A549 (cell line): ENCODE results near the gene GCAT. TPM values are rescaled to one million over a fixed set of nuclear protein-coding genes. Genes with fewer than 3 reads are reported as not detected.

Experiments
- ATAC-seq, 2 experiments: fragments of 200-7000 bp in 1 of 2; fragments of >200 bp in 1 of 2; cut with Nextera tagmentation in 1 of 2; cut with Tn5 transposase in 1 of 2; 3 replicates each; pipeline versions ENCODE4 v1.8.0 to v1.9.1; 2018 to 2020; ENCODE audit warnings: mild to moderate bottlenecking in 1 of 2, moderate library complexity in 1 of 2
- CTCF ChIA-PET: fragments of 300-600 bp; sonication (Branson Sonifier 250); formaldehyde crosslinking; extraction: SDS; loops from one replicate; lab custom pipeline; 2021; ENCODE audit warnings: antibody characterized with exemption, inconsistent platforms; lab: Yijun Ruan, JAX
- POLR2A ChIA-PET: fragments of 350-600 bp; formaldehyde crosslinking; extraction: SDS; loops from one replicate; lab custom pipeline; 2021; ENCODE audit warnings: antibody characterized with exemption, inconsistent platforms; lab: Yijun Ruan, JAX
- DNase-seq, 2 experiments: peaks; one replicate each; pipeline versions ENCODE4 v3.0.0 to v3.0.0-alpha.2; 2011 to 2016; ENCODE audit warnings: low read depth in 1 of 2, low spot score in 1 of 2
- FAIRE-seq: peaks from 2 replicates; lab custom pipeline; 2011; peaks lifted over from hg19 to GRCh38; lab: Jason Lieb, UNC
- H3K27ac ChIP-seq, 2 experiments: fragments of >200 bp; sonication (Bioruptor Twin); formaldehyde crosslinking; 3 replicates each; pipeline ENCODE4 v1.5.1; 2016 to 2017
- H3K4me1 ChIP-seq: fragments of >200 bp; sonication (Bioruptor Twin); formaldehyde crosslinking; 3 replicates; pipeline ENCODE4 v1.6.1; 2016
- H3K4me2 ChIP-seq: fragments of >200 bp; sonication (Bioruptor Twin); formaldehyde crosslinking; 3 replicates; pipeline ENCODE4 v1.6.1; 2016
- H3K4me3 ChIP-seq: fragments of >200 bp; sonication (Bioruptor Twin); formaldehyde crosslinking; 3 replicates; pipeline ENCODE4 v1.5.1; 2016
- H3K9me3 ChIP-seq: fragments of >200 bp; sonication (Bioruptor Twin); formaldehyde crosslinking; 3 replicates; pipeline ENCODE4 v1.6.1; 2016
- FOXS1 ChIP-seq: fragments of 250-450 bp; sonication (Bioruptor Pico); IDR thresholded peaks from 2 replicates; pipeline ENCODE4 v1.5.0; 2020; ENCODE audit warnings: mild to moderate bottlenecking, moderate library complexity
- MAFK ChIP-seq: fragments of 450-650 bp; IDR thresholded peaks from 2 replicates; pipeline ENCODE4 v1.6.1; 2014; ENCODE audit not compliant: partially characterized antibody
- NPAS2 ChIP-seq: fragments of 250-450 bp; sonication (Bioruptor Pico); IDR thresholded peaks from 2 replicates; pipeline ENCODE4 v1.8.0; 2022; ENCODE audit warnings: mild to moderate bottlenecking, moderate library complexity, borderline replicate concordance
- WGBS: methylation state at CpG from one replicate; pipeline ENCODE4 v1.1.6; 2017; ENCODE audit errors: missing lambda C conversion rate; 5-methylcytosine and 5-hydroxymethylcytosine counted together
- polyA plus RNA-seq, 4 experiments: library from polyadenylated mRNA; depleted of rRNA in 3 of 4; stranded (reverse); fragments of >200 nt; fragmentation: RNase III in 1 of 4; extraction: RNeasy Plus Mini Kit Qiagen cat#74134 plus additional on column Dnase treatment in 1 of 4; gene quantifications; 2 replicates in 3 of 4; 3 replicates in 1 of 4; pipeline ENCODE4 v1.2.3, GENCODE V29; 2011 to 2017
- small RNA-seq, 6 experiments: library from RNA; depleted of rRNA; stranded (forward); fragments of <200 nt; gene quantifications; one replicate each; pipeline ENCODE3, GENCODE V24; 2012

Gene GCAT
- polyA plus RNA-seq, 2 of the 4 experiments (the other 2 are of a cell fraction), result 1.2 to 2.1 TPM

- no peaks in the 10 kb centered on the region for H3K9me3 ChIP-seq
- H3K27ac ChIP-seq, result no peak overlapping the region
- ATAC-seq (no peak), FAIRE-seq (no peak), DNase-seq (no peak)
- H3K4me2 ChIP-seq, result no peak overlapping the region
- no peak overlapping the region for H3K4me3 ChIP-seq
- ChIA-PET POLR2A (no interaction called here), CTCF (interaction anchor here (0.6 to 9.1 kb wide), 3 partner anchors 40 to 78 kb away, joined by 4 to 112 read pairs (median 13); partner anchors contain the start of gene MICALL1)
- H3K4me1 ChIP-seq, result no peaks in the 10 kb centered on the region
- TF ChIP-seq NPAS2 (no peak), FOXS1 (CRISPR knock-in tag) (no peak), MAFK (no peak)
- 89% methylated on average over 6 of the region's 6 CpGs for WGBS
These were observed 57.8 kb downstream of the GCAT start for GRCh38 chr22:37865510-37865909.

Small RNAs within 50 kb of the gene (small RNA-seq; reads per million reads assigned to genes)
- gene MIR659, result 0 to 10.3 (median 2.1) reads per million in 6 experiments

Other genes starting within 250 kb of the GCAT start
- gene CDC42EP1, start 247.5 kb upstream of the GCAT start, polyA plus RNA-seq (2011; rRNA removed), result 12.2 and 16.0 TPM in 2 replicates
- 20.2 to 21.5 TPM (median 20.3 TPM) in 3 replicates for gene CDC42EP1, start 247.5 kb upstream of the GCAT start, polyA plus RNA-seq (2017; fragmentation: RNase III; extraction: RNeasy Plus Mini Kit Qiagen cat#74134 plus additional on column Dnase treatment)
- gene LGALS2, start 227.8 kb upstream of the GCAT start, polyA plus RNA-seq (2011; rRNA removed), result 1.1 and 2.0 TPM in 2 replicates
- gene LGALS2, start 227.8 kb upstream of the GCAT start, polyA plus RNA-seq (2017; fragmentation: RNase III; extraction: RNeasy Plus Mini Kit Qiagen cat#74134 plus additional on column Dnase treatment), result 0.45 to 0.75 TPM (median 0.63 TPM) in 3 replicates
- 20.5 and 22.0 TPM in 2 replicates for gene GGA1, start 199.1 kb upstream of the GCAT start, polyA plus RNA-seq (2011; rRNA removed)
- gene GGA1, start 199.1 kb upstream of the GCAT start, polyA plus RNA-seq (2017; fragmentation: RNase III; extraction: RNeasy Plus Mini Kit Qiagen cat#74134 plus additional on column Dnase treatment), result 23.5 to 28.4 TPM (median 26.1 TPM) in 3 replicates
- gene SH3BP1, start 168.3 kb upstream of the GCAT start, polyA plus RNA-seq (2011; rRNA removed), result 1.6 and 1.8 TPM in 2 replicates
- gene SH3BP1, start 168.3 kb upstream of the GCAT start, polyA plus RNA-seq (2017; fragmentation: RNase III; extraction: RNeasy Plus Mini Kit Qiagen cat#74134 plus additional on column Dnase treatment), result 1.6 to 2.8 TPM (median 2.7 TPM) in 3 replicates
- 13.1 and 17.9 TPM in 2 replicates for gene PDXP, start 149.2 kb upstream of the GCAT start, polyA plus RNA-seq (2011; rRNA removed)
- gene PDXP, start 149.2 kb upstream of the GCAT start, polyA plus RNA-seq (2017; fragmentation: RNase III; extraction: RNeasy Plus Mini Kit Qiagen cat#74134 plus additional on column Dnase treatment), result 10.5 to 11.5 TPM (median 10.8 TPM) in 3 replicates
- 584 and 723 TPM in 2 replicates for gene LGALS1, start 132.3 kb upstream of the GCAT start, polyA plus RNA-seq (2011; rRNA removed)
- gene LGALS1, start 132.3 kb upstream of the GCAT start, polyA plus RNA-seq (2017; fragmentation: RNase III; extraction: RNeasy Plus Mini Kit Qiagen cat#74134 plus additional on column Dnase treatment), result 1,477 to 1,633 TPM (median 1,616 TPM) in 3 replicates
- gene NOL12, start 121.6 kb upstream of the GCAT start, polyA plus RNA-seq (2011; rRNA removed), result 13.6 and 23.0 TPM in 2 replicates
- gene NOL12, start 121.6 kb upstream of the GCAT start, polyA plus RNA-seq (2017; fragmentation: RNase III; extraction: RNeasy Plus Mini Kit Qiagen cat#74134 plus additional on column Dnase treatment), result 34.5 to 39.3 TPM (median 37.3 TPM) in 3 replicates
- 15.7 and 32.6 TPM in 2 replicates for gene TRIOBP, start 110.9 kb upstream of the GCAT start, polyA plus RNA-seq (2011; rRNA removed)
- gene TRIOBP, start 110.9 kb upstream of the GCAT start, polyA plus RNA-seq (2017; fragmentation: RNase III; extraction: RNeasy Plus Mini Kit Qiagen cat#74134 plus additional on column Dnase treatment), result 25.5 to 29.5 TPM (median 26.0 TPM) in 3 replicates
- not detected in 2 replicates for gene GALR3, start 15.4 kb downstream of the GCAT start, polyA plus RNA-seq (2011; rRNA removed)
- gene GALR3, start 15.4 kb downstream of the GCAT start, polyA plus RNA-seq (2017; fragmentation: RNase III; extraction: RNeasy Plus Mini Kit Qiagen cat#74134 plus additional on column Dnase treatment), result not detected in 3 replicates
- gene ANKRD54, start 36.4 kb downstream of the GCAT start, polyA plus RNA-seq (2011; rRNA removed), result 13.2 and 15.2 TPM in 2 replicates
- gene ANKRD54, start 36.4 kb downstream of the GCAT start, polyA plus RNA-seq (2017; fragmentation: RNase III; extraction: RNeasy Plus Mini Kit Qiagen cat#74134 plus additional on column Dnase treatment), result 19.3 to 21.8 TPM (median 21.1 TPM) in 3 replicates
- gene EIF3L, start 41.5 kb downstream of the GCAT start, polyA plus RNA-seq (2011; rRNA removed), result 423 and 493 TPM in 2 replicates
- gene EIF3L, start 41.5 kb downstream of the GCAT start, polyA plus RNA-seq (2017; fragmentation: RNase III; extraction: RNeasy Plus Mini Kit Qiagen cat#74134 plus additional on column Dnase treatment), result 212 to 222 TPM (median 218 TPM) in 3 replicates
- 10.4 and 11.1 TPM in 2 replicates for gene MICALL1, start 98.4 kb downstream of the GCAT start, polyA plus RNA-seq (2011; rRNA removed)
- 16.1 to 19.0 TPM (median 18.6 TPM) in 3 replicates for gene MICALL1, start 98.4 kb downstream of the GCAT start, polyA plus RNA-seq (2017; fragmentation: RNase III; extraction: RNeasy Plus Mini Kit Qiagen cat#74134 plus additional on column Dnase treatment)
- gene C22orf23, start 145.7 kb downstream of the GCAT start, polyA plus RNA-seq (2011; rRNA removed), result 0.49 and 0.52 TPM in 2 replicates
- 0.26 to 0.37 TPM (median 0.26 TPM) in 3 replicates for gene C22orf23, start 145.7 kb downstream of the GCAT start, polyA plus RNA-seq (2017; fragmentation: RNase III; extraction: RNeasy Plus Mini Kit Qiagen cat#74134 plus additional on column Dnase treatment)
- 59.1 and 90.0 TPM in 2 replicates for gene POLR2F, start 145.8 kb downstream of the GCAT start, polyA plus RNA-seq (2011; rRNA removed)
- 180 to 194 TPM (median 183 TPM) in 3 replicates for gene POLR2F, start 145.8 kb downstream of the GCAT start, polyA plus RNA-seq (2017; fragmentation: RNase III; extraction: RNeasy Plus Mini Kit Qiagen cat#74134 plus additional on column Dnase treatment)
- gene SOX10, start 176.6 kb downstream of the GCAT start, polyA plus RNA-seq (2011; rRNA removed), result not detected in 2 replicates
- gene SOX10, start 176.6 kb downstream of the GCAT start, polyA plus RNA-seq (2017; fragmentation: RNase III; extraction: RNeasy Plus Mini Kit Qiagen cat#74134 plus additional on column Dnase treatment), result not detected in 3 replicates
- 12.9 and 17.8 TPM in 2 replicates for gene PICK1, start 249.5 kb downstream of the GCAT start, polyA plus RNA-seq (2011; rRNA removed)
- gene PICK1, start 249.5 kb downstream of the GCAT start, polyA plus RNA-seq (2017; fragmentation: RNase III; extraction: RNeasy Plus Mini Kit Qiagen cat#74134 plus additional on column Dnase treatment), result 15.6 to 16.1 TPM (median 16.0 TPM) in 3 replicates